Transverse colon (tissue), 4 donors: ENCODE data around the gene HIVEP2. TPM values are rescaled to one million over a fixed set of nuclear protein-coding genes. Genes with fewer than 3 reads are reported as not detected.

Experiments used
- DNase-seq: peaks from one replicate; pipeline ENCODE4 v3.0.0-alpha.2; 2019
- H3K27ac ChIP-seq, 4 donors: fragments of 200-600 bp; sonication (generic); 2 replicates each; pipeline ENCODE4 v1.5.1; 2016 to 2018; ENCODE audit warnings: inconsistent platforms in 4 of 4
- H3K27me3 ChIP-seq: fragments of 200-600 bp; sonication (generic); 2 replicates; pipeline ENCODE4 v1.5.1; 2017; ENCODE audit warnings: inconsistent platforms
- H3K36me3 ChIP-seq, 4 donors: fragments of 200-600 bp; sonication (generic); 2 replicates each; pipeline ENCODE4 v1.5.1; 2017 to 2019; ENCODE audit warnings: inconsistent platforms in 4 of 4
- H3K4me1 ChIP-seq, 4 donors: fragments of 200-600 bp; sonication (generic); 2 replicates each; pipeline ENCODE4 v1.5.1; 2017 to 2020; ENCODE audit warnings: inconsistent platforms in 4 of 4
- H3K4me3 ChIP-seq, 4 donors: fragments of 200-600 bp; sonication (generic); 1 replicate in 1 of 4; 2 replicates in 3 of 4; pipeline versions ENCODE4 v1.5.1 to v1.6.1; 2017 to 2019; ENCODE audit warnings: inconsistent platforms in 4 of 4
- H3K9me3 ChIP-seq, 2 donors: fragments of 200-600 bp; sonication (generic); 2 replicates each; pipeline ENCODE4 v1.5.1; 2017 to 2019; ENCODE audit warnings: inconsistent platforms in 2 of 2
- CTCF ChIP-seq, 5 experiments: fragments of 200-600 bp in 3 of 5; fragments of 450-650 bp in 2 of 5; sonication (generic) in 3 of 5; IDR thresholded peaks; 1 replicate in 2 of 5; 2 replicates in 3 of 5; pipeline ENCODE4 v1.5.1; 2016 to 2017; ENCODE audit warnings: antibody characterized with exemption in 5 of 5, inconsistent platforms in 3 of 5, mild to moderate bottlenecking in 2 of 5, moderate library complexity in 1 of 5
- EP300 ChIP-seq: sonication (generic); formaldehyde crosslinking; IDR thresholded peaks from one replicate; pipeline ENCODE4 v1.6.1; 2017; ENCODE audit warnings: antibody characterized with exemption, low read depth
- POLR2A ChIP-seq: fragments of 450-650 bp; IDR thresholded peaks from one replicate; pipeline ENCODE4 v1.6.1; 2016; ENCODE audit warnings: antibody characterized with exemption, mild to moderate bottlenecking, moderate library complexity
- POLR2AphosphoS5 ChIP-seq, 3 donors: sonication (generic); formaldehyde crosslinking; IDR thresholded peaks; one replicate each; pipeline ENCODE4 v1.6.1; 2016; ENCODE audit warnings: antibody characterized with exemption in 3 of 3
- WGBS, 2 donors: methylation state at CpG; one replicate each; pipeline ENCODE4 v1.1.5; 2018; ENCODE audit warnings: low coverage in 1 of 2; 5-methylcytosine and 5-hydroxymethylcytosine counted together
- in situ Hi-C, 4 donors: fragments of 200-750 bp; cut with MboI; loops; one replicate each; pipeline versions ENCODE4 v1.15.0 to v1.15.1; 2017; ENCODE audit warnings: low sequenced_read_pairs in 3 of 4, low pct_ligation_motif_present in 1 of 4, low pct_unique_long_range_greater_than_20kb in 1 of 4
- intact Hi-C: fragments of 100-400 bp; cut with DNase I; formaldehyde crosslinking; loops from one replicate; pipeline ENCODE4 v1.15.1; 2023; ENCODE audit warnings: low total_unique reads
- total RNA-seq, 4 donors: library from RNA; depleted of rRNA; stranded (reverse); fragments of >200 nt; gene quantifications; one replicate each; pipeline ENCODE4 v1.1.0, GENCODE V29; 2016

Gene HIVEP2
- total RNA-seq, 4 donors from 2014 or later, result 10.0 to 22.5 (median 13.7) TPM

GRCh38 chr6:142861711-142862110, 83.3 kb downstream of the HIVEP2 start:
- WGBS, 2 donors, result 81 to 85% methylated on average over 3 of the region's 3 CpGs
- in situ Hi-C loops, result no loop called here
- DNase-seq, result no peak
- intact Hi-C loops, result no loop called here
- no peak overlapping the region for H3K4me3 ChIP-seq
- H3K9me3 ChIP-seq, result no peaks in the 10 kb centered on the region
- H3K27ac ChIP-seq, result no peak overlapping the region
- no peaks in the 10 kb centered on the region for H3K27me3 ChIP-seq
- H3K4me1 ChIP-seq, result peaks cover 0 to 15% (median 5%) of the 10 kb centered on the region in 4 donors
- no peaks in the 10 kb centered on the region for H3K36me3 ChIP-seq
- no peak for TF ChIP-seq CTCF (IDR thresholded peaks at IDR 0.05)
- no peak for TF ChIP-seq POLR2AphosphoS5 (IDR thresholded peaks at IDR 0.05)
- no peak for TF ChIP-seq EP300
- no peak for TF ChIP-seq POLR2A

- TF ChIP-seq POLR2AphosphoS5 (IDR thresholded peaks at IDR 0.05) (no peak), CTCF (IDR thresholded peaks at IDR 0.05) (no peak), EP300 (no peak), POLR2A (no peak)
- in situ Hi-C loops, result no loop called here
- DNase-seq, result no peak
- Histone ChIP-seq H3K9me3 (no peaks in the 10 kb centered on the region), H3K4me3 (no peak overlapping the region), H3K27ac (no peak overlapping the region), H3K27me3 (no peaks in the 10 kb centered on the region), H3K36me3 (no peaks in the 10 kb centered on the region), H3K4me1 (peaks cover 0 to 16% (median 3%) of the 10 kb centered on the region in 4 donors)
- intact Hi-C loops, result no loop called here
- 100% methylated on average over 2 to 6 of the region's 6 CpGs for WGBS, 2 donors
Measured at GRCh38 chr6:142860498-142860897, 84.5 kb downstream of the HIVEP2 start.

GRCh38 chr6:142857796-142858555, 87.0 kb downstream of the HIVEP2 start:
- no peaks in the 10 kb centered on the region for H3K36me3 ChIP-seq
- peak overlapping the region; percentile 19 to 52 (median 36) for H3K27ac ChIP-seq
- no peak for DNase-seq
- H3K4me3 ChIP-seq, result no peak overlapping the region
- intact Hi-C loops (no loop called here), in situ Hi-C loops (no loop called here)
- H3K4me1 ChIP-seq, result peaks cover 14 to 36% (median 15%) of the 10 kb centered on the region in 4 donors
- 54 to 72% methylated on average over 4 to 9 of the region's 9 CpGs for WGBS, 2 donors
- no peaks in the 10 kb centered on the region for H3K9me3 ChIP-seq
- H3K27me3 ChIP-seq, result no peaks in the 10 kb centered on the region
- no peak for TF ChIP-seq POLR2AphosphoS5 (IDR thresholded peaks at IDR 0.05)

- no peaks in the 10 kb centered on the region for H3K36me3 ChIP-seq
- intact Hi-C loops (no loop called here), in situ Hi-C loops (no loop called here)
- TF ChIP-seq POLR2AphosphoS5 (IDR thresholded peaks at IDR 0.05), result no peak
- no peak for TF ChIP-seq CTCF (IDR thresholded peaks at IDR 0.05)
- TF ChIP-seq EP300, result no peak
- no peak for TF ChIP-seq POLR2A
- H3K27ac ChIP-seq, result peak overlapping the region; percentile 26 to 52 (median 36)
- DNase-seq, result no peak
- WGBS, 2 donors, result 46 to 69% methylated on average over 3 to 7 of the region's 7 CpGs
- peaks cover 14 to 43% (median 15%) of the 10 kb centered on the region in 4 donors for H3K4me1 ChIP-seq
- no peak overlapping the region for H3K4me3 ChIP-seq
- no peaks in the 10 kb centered on the region for H3K27me3 ChIP-seq
- H3K9me3 ChIP-seq, result no peaks in the 10 kb centered on the region
Measured at GRCh38 chr6:142857233-142857761, 87.7 kb downstream of the HIVEP2 start.
